ENCODE results near the gene TMEM19. TPM values are rescaled to one million over a fixed set of nuclear protein-coding genes. Genes with fewer than 3 reads are reported as not detected.

TMEM19 gene
- total and polyA plus RNA-seq, 2 experiments from 2014 or later: 6.5 to 14.1 TPM

- no peaks in the 10 kb centered on the region for H3K4me1 ChIP-seq (ENCODE audit: insufficient read depth)
- no peaks in the 10 kb centered on the region for H3K27me3 ChIP-seq (ENCODE audit: insufficient read depth)
- DNase-seq (ENCODE audit: low spot score) (no peak), ATAC-seq (no peak)
- H3F3A ChIP-seq (replicated peaks; ENCODE audit: low read depth): no peaks in the 10 kb centered on the region
- no peak overlapping the region for H3K27ac Mint-ChIP-seq
- H3K27ac ChIP-seq (ENCODE audit: low read depth): no peak overlapping the region
- no peaks in the 10 kb centered on the region for H3K4me1 Mint-ChIP-seq
- H3K36me3 Mint-ChIP-seq (ENCODE audit: low read depth): no peaks in the 10 kb centered on the region
- no peaks in the 10 kb centered on the region for H3K9me3 Mint-ChIP-seq
- H3K27me3 Mint-ChIP-seq (ENCODE audit: insufficient read depth, low read depth, poor library complexity): no peaks in the 10 kb centered on the region
- H3K36me3 ChIP-seq (ENCODE audit: insufficient read depth): no peaks in the 10 kb centered on the region
- no peak overlapping the region for H3K4me3 Mint-ChIP-seq
- no peak for TF ChIP-seq ZNF331 (CRISPR knock-in tag; IDR thresholded peaks at IDR 0.05; ENCODE audit: low read depth)
- no peak for TF ChIP-seq REST (IDR thresholded peaks at IDR 0.05; ENCODE audit: unreplicated experiment)
- TF ChIP-seq STAT1 (IDR thresholded peaks at IDR 0.05; ENCODE audit: unreplicated experiment): no peak
- TF ChIP-seq EZH2phosphoT487 (IDR thresholded peaks at IDR 0.05; ENCODE audit: unreplicated experiment): no peak
- TF ChIP-seq POLR2AphosphoS5 (IDR thresholded peaks at IDR 0.05; ENCODE audit: low read depth): no peak
- no peak for TF ChIP-seq ZNF462 (CRISPR knock-in tag; IDR thresholded peaks at IDR 0.05)
- no peak for TF ChIP-seq CREB1 (CRISPR knock-in tag; IDR thresholded peaks at IDR 0.05; ENCODE audit: low read depth)
- no peak for TF ChIP-seq CTCF (conservative IDR thresholded peaks at IDR 0.05; ENCODE audit: low read depth in 2 of 2)
- no peak for TF ChIP-seq ETS1 (IDR thresholded peaks at IDR 0.05)
- no peak for TF ChIP-seq EZH2 (IDR thresholded peaks at IDR 0.05; ENCODE audit: low read depth, unreplicated experiment)
- no peak for TF ChIP-seq NANOG (IDR thresholded peaks at IDR 0.05; ENCODE audit: borderline replicate concordance)
- no peak for TF ChIP-seq ZNF114 (CRISPR knock-in tag; IDR thresholded peaks at IDR 0.05)
- no peak for TF ChIP-seq JUNB (IDR thresholded peaks at IDR 0.05; ENCODE audit: unreplicated experiment)
- H2AFZ ChIP-seq: no peak overlapping the region
- H4K20me1 ChIP-seq (replicated peaks; ENCODE audit: insufficient read depth): no peaks in the 10 kb centered on the region
- peaks cover 4% of the 10 kb centered on the region; the same call in 1 of the 2 replicates for H3K9me2 ChIP-seq (ENCODE audit: insufficient read depth)
- H3K4me2 ChIP-seq: no peak overlapping the region
- H3K79me2 ChIP-seq (replicated peaks; ENCODE audit: insufficient read depth): no peaks in the 10 kb centered on the region
- no peak overlapping the region for H3K4me3 ChIP-seq
Measured at GRCh38 chr12:71726548-71726947, 40.7 kb downstream of the TMEM19 start.
